Upper lobe of right lung (tissue), 1 donor: Measurements from ENCODE around the gene SEPHS1. TPM values are rescaled to one million over a fixed set of nuclear protein-coding genes. Genes with fewer than 3 reads are reported as not detected.

Experiments
- ATAC-seq: fragments of 200-7000 bp; cut with Tn5 transposase; one replicate; pipeline ENCODE4 v1.9.1; 2020; ENCODE audit warnings: mild to moderate bottlenecking, moderate library complexity
- DNase-seq: peaks from one replicate; pipeline ENCODE4 v3.0.0-alpha.2; 2020
- H3K27ac ChIP-seq: fragments of 200-600 bp; one replicate; pipeline ENCODE4 v1.8.0; 2022
- H3K27me3 ChIP-seq: fragments of 200-600 bp; one replicate; pipeline ENCODE4 v1.8.0; 2022; ENCODE audit warnings: mild to moderate bottlenecking
- H3K36me3 ChIP-seq: fragments of 200-600 bp; one replicate; pipeline ENCODE4 v1.8.0; 2022
- H3K4me1 ChIP-seq: fragments of 200-600 bp; one replicate; pipeline ENCODE4 v1.8.0; 2022
- H3K4me3 ChIP-seq: fragments of 200-600 bp; one replicate; pipeline ENCODE4 v1.8.0; 2022; ENCODE audit warnings: mild to moderate bottlenecking
- H3K9me3 ChIP-seq: fragments of 200-600 bp; one replicate; pipeline ENCODE4 v1.8.0; 2022
- intact Hi-C: fragments of 100-400 bp; cut with DNase I; formaldehyde crosslinking; loops from one replicate; pipeline ENCODE4 v1.11.0; 2022
- total RNA-seq: library from RNA; stranded (reverse); fragmentation: NEBNext Ultra II Directional; extraction: Animal tissue kit (Norgen Biotek cat#: 25700); gene quantifications from one replicate; pipeline ENCODE4 v1.2.1, GENCODE V29; 2021
- TF ChIP-seq, protein P1 (sequence below): fragments of 200-600 bp; IDR thresholded peaks from one replicate; pipeline ENCODE4 v1.8.0; 2022; ENCODE audit warnings: antibody characterized with exemption
- donor health status: DM: no; HTN: yes; CAD: no; lungs with severe emphysema.

SEPHS1 gene
- total RNA-seq, 1 donor from 2014 or later = 38.9 TPM

DNA sequence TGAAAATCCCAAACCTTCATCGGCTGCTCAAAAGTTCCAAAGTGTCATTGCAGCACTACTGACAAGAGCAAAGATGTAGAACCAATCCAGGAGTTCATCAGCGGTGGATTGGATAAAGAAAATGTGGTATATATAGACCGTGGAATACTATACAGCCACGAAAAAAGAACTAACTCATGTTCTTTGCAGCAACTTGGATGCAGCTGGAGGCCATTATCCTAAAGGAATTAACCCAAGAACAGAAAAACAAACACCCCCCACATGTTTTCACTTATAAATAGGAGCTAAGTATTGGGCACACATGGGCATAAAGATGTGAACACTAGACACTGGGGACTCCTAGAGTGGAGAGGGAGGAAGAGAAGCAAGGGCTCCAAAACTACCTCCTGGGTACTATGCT, 79.8 kb downstream of the SEPHS1 start:
- TF ChIP-seq, protein P1, sequence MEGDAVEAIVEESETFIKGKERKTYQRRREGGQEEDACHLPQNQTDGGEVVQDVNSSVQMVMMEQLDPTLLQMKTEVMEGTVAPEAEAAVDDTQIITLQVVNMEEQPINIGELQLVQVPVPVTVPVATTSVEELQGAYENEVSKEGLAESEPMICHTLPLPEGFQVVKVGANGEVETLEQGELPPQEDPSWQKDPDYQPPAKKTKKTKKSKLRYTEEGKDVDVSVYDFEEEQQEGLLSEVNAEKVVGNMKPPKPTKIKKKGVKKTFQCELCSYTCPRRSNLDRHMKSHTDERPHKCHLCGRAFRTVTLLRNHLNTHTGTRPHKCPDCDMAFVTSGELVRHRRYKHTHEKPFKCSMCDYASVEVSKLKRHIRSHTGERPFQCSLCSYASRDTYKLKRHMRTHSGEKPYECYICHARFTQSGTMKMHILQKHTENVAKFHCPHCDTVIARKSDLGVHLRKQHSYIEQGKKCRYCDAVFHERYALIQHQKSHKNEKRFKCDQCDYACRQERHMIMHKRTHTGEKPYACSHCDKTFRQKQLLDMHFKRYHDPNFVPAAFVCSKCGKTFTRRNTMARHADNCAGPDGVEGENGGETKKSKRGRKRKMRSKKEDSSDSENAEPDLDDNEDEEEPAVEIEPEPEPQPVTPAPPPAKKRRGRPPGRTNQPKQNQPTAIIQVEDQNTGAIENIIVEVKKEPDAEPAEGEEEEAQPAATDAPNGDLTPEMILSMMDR = no peak
- no peak overlapping the region for H3K27ac ChIP-seq
- no peaks in the 10 kb centered on the region for H3K36me3 ChIP-seq
- H3K9me3 ChIP-seq = no peaks in the 10 kb centered on the region
- H3K4me1 ChIP-seq = peaks cover 4% of the 10 kb centered on the region
- no peak for ATAC-seq
- H3K4me3 ChIP-seq = no peak overlapping the region
- DNase-seq = no peak
- intact Hi-C loops = no loop called here
- H3K27me3 ChIP-seq = no peaks in the 10 kb centered on the region

Other genes starting within 250 kb of the SEPHS1 start
- gene OPTN, start 248.1 kb downstream of the SEPHS1 start, total RNA-seq = 61.5 TPM
- 0.78 TPM for gene MCM10, start 186.7 kb downstream of the SEPHS1 start, total RNA-seq
- not detected for gene UCMA, start 113.9 kb downstream of the SEPHS1 start, total RNA-seq
- gene PHYH, start 48.2 kb downstream of the SEPHS1 start, total RNA-seq = 29.6 TPM
- gene BEND7, start 180.7 kb upstream of the SEPHS1 start, total RNA-seq = 31.1 TPM
- gene PRPF18, start 238.7 kb upstream of the SEPHS1 start, total RNA-seq = 23.7 TPM